Amygdala (tissue), 56 donors: ENCODE data around the gene LRCH2.

Source experiments
- DNase-seq, 56 donors: peaks; one replicate each; lab custom pipeline; 2025; lab: John Stamatoyannopoulos, UW

LRCH2 gene

DNA sequence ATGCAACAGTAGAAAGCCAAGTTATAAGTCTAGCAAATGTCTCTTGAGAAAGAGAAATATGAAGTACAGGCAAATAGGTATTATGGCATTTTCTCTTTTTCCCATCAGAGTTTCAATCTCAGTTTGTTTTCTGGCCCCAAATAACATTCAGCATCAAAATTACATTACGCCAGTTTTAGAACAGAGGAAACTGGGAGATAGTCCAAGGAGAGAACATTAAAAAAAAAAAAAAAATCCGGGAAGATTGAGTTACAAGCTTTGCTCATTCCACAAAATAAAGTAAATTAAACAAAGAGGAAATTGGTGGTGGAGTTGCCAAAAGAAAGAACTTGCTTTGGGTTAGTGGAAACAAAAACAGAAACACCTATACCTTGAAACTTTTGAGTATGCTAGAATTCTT lies 166.1 kb downstream of the LRCH2 start:
- no peak for DNase-seq

DNA sequence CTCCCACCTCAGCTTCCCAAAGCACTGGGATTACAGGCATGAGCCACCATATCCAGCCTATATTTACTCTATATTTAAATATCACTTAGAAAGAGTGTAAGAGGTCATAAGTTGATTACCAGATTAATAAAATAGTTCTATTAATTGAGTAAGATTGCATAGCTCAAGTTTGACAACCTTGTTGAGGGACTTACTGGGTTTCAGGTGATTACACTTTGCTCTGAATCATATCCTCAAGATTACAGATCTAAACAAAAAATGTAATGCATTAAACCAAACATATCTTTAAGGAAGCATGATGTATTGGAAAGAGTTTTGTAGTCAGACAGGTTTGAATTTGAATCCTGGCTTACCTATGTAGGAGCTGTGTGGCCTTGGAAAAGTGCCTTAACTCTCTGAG lies 168.6 kb downstream of the LRCH2 start:
- no peak for DNase-seq
